DND-41 (cell line): ENCODE measurements around the gene NANP.

Source experiments
- ATAC-seq: fragments of 200-7000 bp; cut with Tn5 transposase; 3 replicates; pipeline ENCODE4 v1.9.1; 2021; ENCODE audit warnings: low read depth; ENCODE audit not compliant: insufficient read depth
- DNase-seq: peaks from one replicate; pipeline ENCODE4 v3.0.0-alpha.2; 2020
- H2AFZ ChIP-seq: 2 replicates; pipeline ENCODE4 v1.6.0; 2012; ENCODE audit warnings: low read depth, low read length
- H3K27ac ChIP-seq: 2 replicates; pipeline ENCODE4 v1.5.1; 2012; ENCODE audit warnings: low read length, inconsistent platforms
- H3K27me3 ChIP-seq: fragments of 200-600 bp; sonication (generic); 2 replicates; pipeline ENCODE4 v1.6.0; 2012; ENCODE audit warnings: low read length, mild to moderate bottlenecking, inconsistent platforms; ENCODE audit not compliant: insufficient read depth, poor library complexity
- H3K36me3 ChIP-seq: 2 replicates; pipeline ENCODE4 v1.5.1; 2012; ENCODE audit warnings: low read length, inconsistent platforms; ENCODE audit not compliant: insufficient read depth
- H3K4me1 ChIP-seq: 2 replicates; pipeline ENCODE4 v1.5.1; 2012; ENCODE audit warnings: mild to moderate bottlenecking, low read length; ENCODE audit not compliant: insufficient read depth
- H3K4me2 ChIP-seq: 2 replicates; pipeline ENCODE4 v1.6.0; 2012; ENCODE audit warnings: mild to moderate bottlenecking, moderate library complexity, low read length, inconsistent platforms; ENCODE audit not compliant: insufficient read depth
- H3K4me3 ChIP-seq, 2 experiments: fragments of 200-600 bp in 1 of 2; shearing (Covaris generic) in 1 of 2; 2 replicates each; pipeline ENCODE4 v1.5.1; 2012 to 2016; ENCODE audit warnings: inconsistent platforms in 2 of 2, low read length in 2 of 2, mild to moderate bottlenecking in 2 of 2, low read depth in 1 of 2, moderate library complexity in 1 of 2
- H3K79me2 ChIP-seq: 2 replicates; pipeline ENCODE4 v1.6.0; 2012; ENCODE audit warnings: low read length, inconsistent platforms; ENCODE audit not compliant: insufficient read depth
- H3K9ac ChIP-seq: 2 replicates; pipeline ENCODE4 v1.6.0; 2012; ENCODE audit warnings: low read depth, mild to moderate bottlenecking, inconsistent platforms, low read length, moderate library complexity
- H3K9me3 ChIP-seq: 2 replicates; pipeline ENCODE4 v1.5.1; 2012; ENCODE audit warnings: low read length, moderate library complexity, mild to moderate bottlenecking, inconsistent platforms; ENCODE audit not compliant: insufficient read depth, severe bottlenecking
- H4K20me1 ChIP-seq: 2 replicates; pipeline ENCODE4 v1.6.0; 2012; ENCODE audit warnings: low read length; ENCODE audit not compliant: insufficient read depth
- CTCF ChIP-seq: IDR thresholded peaks from 2 replicates; pipeline ENCODE4 v1.5.1; 2012; ENCODE audit warnings: borderline replicate concordance, low read length, moderate library complexity, mild to moderate bottlenecking; ENCODE audit not compliant: poor library complexity, severe bottlenecking; ENCODE audit errors: extremely low read depth
- EZH2 ChIP-seq: IDR thresholded peaks from 3 replicates; pipeline ENCODE4 v1.6.1; 2012; ENCODE audit warnings: borderline replicate concordance, low read depth, mild to moderate bottlenecking, moderate library complexity, low read length, inconsistent platforms; ENCODE audit not compliant: severe bottlenecking

Gene NANP

DNA sequence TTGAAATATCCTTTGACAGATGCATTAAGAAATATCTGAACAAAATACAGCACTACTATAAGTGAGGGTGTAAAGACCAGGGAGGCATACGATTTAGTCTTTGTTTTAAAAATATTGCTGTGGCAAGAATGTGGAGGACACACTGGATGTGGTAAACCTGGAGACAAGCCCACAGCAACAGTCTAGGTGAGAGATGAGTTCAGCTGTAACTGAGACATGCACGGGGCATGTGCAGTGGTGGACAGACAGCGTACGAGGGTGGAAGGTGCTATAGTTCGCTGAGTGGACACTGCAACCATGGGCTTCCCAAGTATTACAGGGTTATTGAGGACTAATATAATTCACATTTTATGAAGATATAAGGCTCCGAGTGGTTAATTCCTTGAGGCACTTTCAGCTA, 1.8 kb downstream of the NANP start:
- Histone ChIP-seq H3K36me3 (peaks cover 25% of the 10 kb centered on the region), H3K4me2 (peak overlapping the region; percentile 81), H3K27me3 (no peaks in the 10 kb centered on the region), H3K27ac (peak overlapping the region; percentile 82; the same call in 1 of the 2 replicates), H3K79me2 (peaks cover 82% of the 10 kb centered on the region), H3K9me3 (no peaks in the 10 kb centered on the region), H3K4me1 (peaks cover 66% of the 10 kb centered on the region), H2AFZ (no peak overlapping the region), H3K9ac (peak overlapping the region; percentile 86), H4K20me1 (peaks cover 42% of the 10 kb centered on the region), H3K4me3 (peak overlapping the region in 1 of 2 experiments; percentile 89; a peak in 3 of 4 replicates)
- DNase-seq (no peak), ATAC-seq (no peak)
- TF ChIP-seq CTCF, result no peak

DNA sequence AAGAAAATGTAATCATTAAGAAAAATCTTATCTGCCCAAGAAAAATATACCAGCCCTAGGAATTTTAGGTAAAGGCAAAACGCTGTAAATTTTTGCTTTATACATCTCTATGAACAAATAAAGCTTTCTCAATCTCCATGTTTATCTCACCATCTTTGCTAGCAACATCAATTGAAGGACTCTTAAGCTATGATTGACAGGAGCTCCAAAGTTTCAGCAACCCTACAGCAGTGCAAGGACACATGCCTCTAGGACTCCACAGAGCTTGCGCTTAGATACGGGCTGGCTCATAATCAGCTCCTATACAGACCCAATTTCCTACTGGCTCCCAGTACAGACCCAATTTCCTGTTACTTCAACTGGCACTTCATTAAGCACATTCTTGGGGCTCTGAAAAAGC, 4.3 kb downstream of the NANP start:
- 0 out of 2 replicates have a peak overlapping the region, but pooled peaks have one; percentile 3 for H3K27ac ChIP-seq
- no peak overlapping the region for H3K4me3 ChIP-seq
- peaks cover 64% of the 10 kb centered on the region for H4K20me1 ChIP-seq
- H3K4me1 ChIP-seq, result peaks cover 53% of the 10 kb centered on the region
- peaks cover 99% of the 10 kb centered on the region for H3K79me2 ChIP-seq
- H3K4me2 ChIP-seq, result peak overlapping the region; percentile 42
- no peaks in the 10 kb centered on the region for H3K9me3 ChIP-seq
- no peak for TF ChIP-seq CTCF
- TF ChIP-seq EZH2, result no peak
- DNase-seq (no peak), ATAC-seq (no peak)
- H2AFZ ChIP-seq, result no peak overlapping the region
- H3K9ac ChIP-seq, result no peak overlapping the region
- H3K36me3 ChIP-seq, result peaks cover 50% of the 10 kb centered on the region
- no peaks in the 10 kb centered on the region for H3K27me3 ChIP-seq

DNA sequence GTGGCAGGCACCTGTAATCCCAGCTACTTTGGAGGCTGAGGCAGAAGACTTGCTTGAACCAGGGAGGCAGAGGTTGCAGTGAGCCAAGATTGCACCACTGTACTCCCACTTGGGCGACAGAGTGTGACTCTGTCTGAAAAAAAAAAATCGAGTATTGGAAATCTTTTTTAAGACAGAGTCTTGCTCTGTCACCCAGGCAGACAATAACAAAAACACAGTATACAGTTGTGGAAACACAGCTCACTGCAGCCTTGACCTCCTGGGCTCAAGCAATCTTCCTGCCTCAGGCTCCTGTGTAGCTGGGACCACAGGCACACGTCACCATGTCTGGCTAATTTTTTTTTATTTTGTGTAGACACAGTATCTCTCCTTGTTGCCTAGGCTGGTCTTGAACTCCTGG, 15.0 kb downstream of the NANP start:
- Histone ChIP-seq H3K27ac (no peak overlapping the region), H3K4me1 (no peaks in the 10 kb centered on the region), H3K4me2 (no peak overlapping the region), H3K9me3 (no peaks in the 10 kb centered on the region), H3K27me3 (no peaks in the 10 kb centered on the region), H4K20me1 (peaks cover 25% of the 10 kb centered on the region; the same call in 1 of the 2 replicates), H3K79me2 (peaks cover 44% of the 10 kb centered on the region), H2AFZ (no peak overlapping the region), H3K4me3 (no peak overlapping the region), H3K9ac (no peak overlapping the region), H3K36me3 (peaks cover 39% of the 10 kb centered on the region)
- ATAC-seq, result no peak
- no peak for DNase-seq
- TF ChIP-seq EZH2 (no peak), CTCF (no peak)
